Activated CD8-positive, alpha-beta T cell treated with anti-CD3 and anti-CD28 coated beads, Interleukin-2, amount 10 ng/mL, durations not matched to agents 7 days and 5 days (primary cell): ENCODE results near the gene UCHL5. TPM values are rescaled to one million over a fixed set of nuclear protein-coding genes. Genes with fewer than 3 reads are reported as not detected.
"Not testable (repeated sequence)": the region's sequence is repeated elsewhere in the genome, so short reads cannot be mapped to it uniquely, and the experiment has no call there.

Source experiments
- ATAC-seq: fragments of 150-1000 bp; cut with Tn5 transposase; one replicate; pipeline ENCODE4 v1.10.0; 2021; ENCODE audit warnings: moderate library complexity
- CTCF ChIA-PET: fragments of 350-600 bp; sonication (Branson Sonifier 250); formaldehyde crosslinking; loops from one replicate; lab custom pipeline; 2021; ENCODE audit warnings: antibody characterized with exemption; lab: Charles Lee
- POLR2A ChIA-PET: fragments of 350-600 bp; sonication (Branson Sonifier 250); formaldehyde crosslinking; loops from one replicate; lab custom pipeline; 2021; ENCODE audit warnings: antibody characterized with exemption; lab: Charles Lee
- DNase-seq: peaks from one replicate; pipeline ENCODE4 v3.0.0-alpha.2; 2020
- H3K27ac Mint-ChIP-seq: one replicate; pipeline ENCODE4 v1.8.0; 2021; ENCODE audit warnings: mild to moderate bottlenecking, mixed read lengths
- H3K27me3 Mint-ChIP-seq: one replicate; pipeline ENCODE4 v1.8.0; 2021; ENCODE audit warnings: low read depth, mixed read lengths
- H3K36me3 Mint-ChIP-seq: one replicate; pipeline ENCODE4 v1.8.0; 2021; ENCODE audit warnings: low read depth, mixed read lengths
- H3K4me1 Mint-ChIP-seq: one replicate; pipeline ENCODE4 v1.8.0; 2021; ENCODE audit warnings: low read depth, mixed read lengths
- H3K4me3 Mint-ChIP-seq: one replicate; pipeline ENCODE4 v1.8.0; 2021; ENCODE audit warnings: mild to moderate bottlenecking, mixed read lengths
- H3K9me3 Mint-ChIP-seq: one replicate; pipeline ENCODE4 v1.8.0; 2022; ENCODE audit warnings: mixed read lengths; ENCODE audit not compliant: insufficient read depth
- total RNA-seq, 2 experiments: library from RNA; stranded (reverse); gene quantifications; one replicate each; pipeline ENCODE4 v1.2.3, GENCODE V29; 2021

Gene UCHL5
- total RNA-seq, 2 experiments from 2014 or later = 61.1 to 64.4 TPM

- ChIA-PET POLR2A (no interaction called here), CTCF (interaction anchor here (1.2 to 1.3 kb wide), 2 partner anchors 202 to 535 kb away, joined by 3 to 4 read pairs; no protein-coding TSS in a partner anchor)
- no peak overlapping the region for H3K27ac Mint-ChIP-seq
- no peak for DNase-seq
- H3K4me1 Mint-ChIP-seq = no peaks in the 10 kb centered on the region
- peaks cover 21% of the 10 kb centered on the region for H3K36me3 Mint-ChIP-seq
- H3K27me3 Mint-ChIP-seq = no peaks in the 10 kb centered on the region
- H3K9me3 Mint-ChIP-seq = peaks cover 3% of the 10 kb centered on the region
- no peak for ATAC-seq
- H3K4me3 Mint-ChIP-seq = no peak overlapping the region
Measured at GRCh38 chr1:193009501-193009900, 49.7 kb downstream of the UCHL5 start.

DNA sequence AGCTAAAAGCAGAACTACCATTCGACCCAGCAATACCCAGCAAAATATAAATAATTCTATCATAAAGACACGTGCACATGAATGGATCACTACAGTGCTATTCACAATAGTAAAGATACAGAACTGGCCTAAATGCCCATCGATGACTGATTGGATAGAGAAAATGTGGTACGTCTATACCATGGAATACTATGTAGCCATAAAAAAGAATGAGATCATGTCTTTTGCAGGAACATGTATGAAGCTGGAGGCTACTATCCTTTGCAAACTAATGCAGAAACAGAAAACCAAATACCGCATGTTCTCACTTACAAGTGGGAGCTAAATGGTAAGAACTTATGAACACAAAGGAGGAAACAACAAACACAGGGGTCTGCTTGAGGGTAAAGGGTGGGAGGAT lies 53.4 kb downstream of the UCHL5 start:
- no peaks in the 10 kb centered on the region for H3K27me3 Mint-ChIP-seq
- H3K36me3 Mint-ChIP-seq = peaks cover 44% of the 10 kb centered on the region
- POLR2A ChIA-PET = no interaction called here
- H3K27ac Mint-ChIP-seq = no peak overlapping the region
- CTCF ChIA-PET = no interaction called here
- no peaks in the 10 kb centered on the region for H3K4me1 Mint-ChIP-seq
- no peak for DNase-seq
- H3K4me3 Mint-ChIP-seq = no peak overlapping the region
- H3K9me3 Mint-ChIP-seq = peaks cover 7% of the 10 kb centered on the region
- no peak for ATAC-seq

DNA sequence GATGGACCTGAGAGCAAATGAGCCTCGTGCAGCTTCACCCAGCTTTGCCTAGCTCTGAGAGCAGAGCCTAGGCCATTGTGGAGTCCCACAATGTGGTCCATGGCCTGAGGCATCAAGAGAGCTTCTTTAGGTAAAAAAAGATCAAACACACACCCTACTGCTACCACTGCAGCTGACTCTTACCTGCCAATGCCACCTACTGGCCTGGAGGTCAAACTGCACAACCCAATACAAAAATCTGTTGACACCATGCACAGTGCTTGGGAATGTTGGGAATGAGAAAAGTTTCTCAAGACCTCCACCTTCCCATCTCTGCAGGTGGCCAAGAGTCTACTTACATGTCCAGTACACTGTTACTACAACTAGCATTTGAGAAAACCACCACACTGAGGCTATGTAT lies 60.6 kb downstream of the UCHL5 start:
- POLR2A ChIA-PET = no interaction called here

GRCh38 chr1:192994141-192994540 lies 65.0 kb downstream of the UCHL5 start:
- ChIA-PET POLR2A (no interaction called here), CTCF (interaction anchor here (1.2 kb wide), 1 partner anchor 187 kb away, joined by 3 read pairs; no protein-coding TSS in a partner anchor)
- no peak overlapping the region for H3K4me3 Mint-ChIP-seq
- H3K36me3 Mint-ChIP-seq = peaks cover 43% of the 10 kb centered on the region
- H3K27ac Mint-ChIP-seq = no peak overlapping the region
- ATAC-seq = no peak
- no peaks in the 10 kb centered on the region for H3K4me1 Mint-ChIP-seq
- DNase-seq = no peak
- H3K9me3 Mint-ChIP-seq = peaks cover 8% of the 10 kb centered on the region
- no peaks in the 10 kb centered on the region for H3K27me3 Mint-ChIP-seq

More for the DNA sequence above, 60.6 kb downstream of the UCHL5 start:
- H3K4me1 Mint-ChIP-seq = no peaks in the 10 kb centered on the region
- CTCF ChIA-PET = interaction anchor here (0.6 to 1.6 kb wide), 7 partner anchors 9 to 194 kb away, joined by 3 to 6 read pairs (median 3); no protein-coding TSS in a partner anchor
- no peak overlapping the region for H3K27ac Mint-ChIP-seq
- H3K36me3 Mint-ChIP-seq = peaks cover 62% of the 10 kb centered on the region
- DNase-seq (no peak), ATAC-seq (no peak)
- H3K9me3 Mint-ChIP-seq = peaks cover 11% of the 10 kb centered on the region
- H3K4me3 Mint-ChIP-seq = no peak overlapping the region
- H3K27me3 Mint-ChIP-seq = no peaks in the 10 kb centered on the region

DNA sequence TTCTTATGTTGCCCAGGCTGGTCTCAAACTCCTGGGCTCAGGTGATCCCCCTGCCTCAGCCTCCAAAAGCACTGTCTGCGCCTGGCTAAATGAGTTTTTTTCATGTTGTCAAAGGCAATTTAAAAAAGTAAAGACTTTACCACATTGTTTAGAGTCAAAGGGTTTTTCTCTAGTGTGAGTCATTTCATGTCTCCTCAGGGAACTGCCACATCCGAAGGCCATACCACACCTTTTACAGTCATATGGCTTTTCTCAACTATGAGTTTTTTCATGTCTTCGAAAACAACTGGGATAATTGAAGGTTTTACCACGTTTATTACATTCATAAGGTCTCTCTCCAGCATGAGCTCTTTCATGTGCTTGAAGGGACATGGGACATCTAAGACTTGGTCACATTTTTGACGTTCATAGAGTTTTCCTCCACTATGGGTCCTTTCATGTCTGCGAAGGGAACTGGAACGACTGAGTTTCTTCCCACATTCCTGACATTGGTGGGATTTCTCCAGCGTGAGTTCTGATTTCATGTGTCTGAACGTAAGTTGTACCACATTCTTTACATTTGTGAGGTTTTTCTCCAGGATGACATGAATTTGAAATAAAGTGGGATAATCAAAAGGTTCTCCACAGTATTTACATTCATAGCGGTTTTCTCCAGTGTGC lies 65.6 kb downstream of the UCHL5 start:
- ChIA-PET CTCF (interaction anchor here (1.2 kb wide), 1 partner anchor 186 kb away, joined by 3 read pairs; no protein-coding TSS in a partner anchor), POLR2A (no interaction called here)
- Mint-ChIP-seq H3K4me1 (no peaks in the 10 kb centered on the region), H3K27ac (no peak overlapping the region), H3K9me3 (peaks cover 8% of the 10 kb centered on the region), H3K27me3 (no peaks in the 10 kb centered on the region), H3K4me3 (no peak overlapping the region), H3K36me3 (peaks cover 37% of the 10 kb centered on the region)
- DNase-seq (no peak), ATAC-seq (no peak)

GRCh38 chr1:192986748-192987334 lies 72.3 kb downstream of the UCHL5 start:
- ATAC-seq, DNase-seq, H3K36me3 Mint-ChIP-seq, H3K27ac Mint-ChIP-seq, H3K9me3 Mint-ChIP-seq, POLR2A ChIA-PET, H3K27me3 Mint-ChIP-seq, H3K4me3 Mint-ChIP-seq: not testable (repeated sequence)
- CTCF ChIA-PET = interaction anchor here (0.8 to 0.9 kb wide), 2 partner anchors 11 to 32 kb away, joined by 3 read pairs; no protein-coding TSS in a partner anchor
- peaks cover 10% of the 10 kb centered on the region for H3K4me1 Mint-ChIP-seq

DNA sequence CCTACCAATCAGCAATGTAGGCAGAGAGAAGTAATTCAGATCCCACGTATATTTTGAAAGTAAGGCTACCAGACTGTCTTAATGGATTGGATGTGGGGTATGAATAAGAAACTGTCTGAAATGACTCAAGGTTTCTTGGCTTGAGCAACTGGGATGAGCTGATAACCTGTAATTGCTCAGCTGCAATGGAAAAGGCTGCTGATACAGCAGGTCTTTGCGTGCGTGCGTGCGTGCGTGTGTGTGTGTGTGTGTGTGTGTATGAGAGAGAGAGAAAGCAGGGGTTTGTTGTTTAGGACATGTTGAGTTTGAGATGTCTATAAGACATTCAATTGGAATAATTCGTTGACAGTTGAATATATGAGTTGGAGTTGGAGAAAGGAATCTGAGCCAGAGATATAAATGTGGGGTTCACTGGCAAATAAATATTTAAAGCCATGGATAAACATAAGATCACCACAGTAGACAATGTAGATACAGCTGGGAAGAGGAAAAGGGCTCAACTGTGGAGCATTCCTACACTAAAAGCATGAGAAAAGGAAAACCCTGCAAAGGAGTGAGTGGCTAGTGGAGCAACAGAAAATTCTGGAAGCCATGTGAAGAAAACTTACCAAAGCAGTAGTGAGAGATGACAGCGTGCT lies 72.9 kb downstream of the UCHL5 start:
- H3K27me3 Mint-ChIP-seq = no peaks in the 10 kb centered on the region
- H3K4me1 Mint-ChIP-seq = peaks cover 10% of the 10 kb centered on the region
- CTCF ChIA-PET = interaction anchor here (0.9 kb wide), 1 partner anchor 12 kb away, joined by 3 read pairs; no protein-coding TSS in a partner anchor
- H3K27ac Mint-ChIP-seq = no peak overlapping the region
- DNase-seq (no peak), ATAC-seq (no peak)
- POLR2A ChIA-PET = no interaction called here
- H3K4me3 Mint-ChIP-seq = no peak overlapping the region
- H3K9me3 Mint-ChIP-seq = no peaks in the 10 kb centered on the region
- H3K36me3 Mint-ChIP-seq = peaks cover 2% of the 10 kb centered on the region

GRCh38 chr1:192984080-192984479 lies 75.1 kb downstream of the UCHL5 start:
- peaks cover 10% of the 10 kb centered on the region for H3K4me1 Mint-ChIP-seq
- POLR2A ChIA-PET = no interaction called here
- no peak overlapping the region for H3K4me3 Mint-ChIP-seq
- no peak for ATAC-seq
- no peak for DNase-seq
- no peaks in the 10 kb centered on the region for H3K27me3 Mint-ChIP-seq
- CTCF ChIA-PET = no interaction called here
- peaks cover 2% of the 10 kb centered on the region for H3K36me3 Mint-ChIP-seq
- H3K9me3 Mint-ChIP-seq = no peaks in the 10 kb centered on the region
- H3K27ac Mint-ChIP-seq = no peak overlapping the region

- no peak overlapping the region for H3K27ac Mint-ChIP-seq
Measured at GRCh38 chr1:192983349-192983980, 75.7 kb downstream of the UCHL5 start.

DNA sequence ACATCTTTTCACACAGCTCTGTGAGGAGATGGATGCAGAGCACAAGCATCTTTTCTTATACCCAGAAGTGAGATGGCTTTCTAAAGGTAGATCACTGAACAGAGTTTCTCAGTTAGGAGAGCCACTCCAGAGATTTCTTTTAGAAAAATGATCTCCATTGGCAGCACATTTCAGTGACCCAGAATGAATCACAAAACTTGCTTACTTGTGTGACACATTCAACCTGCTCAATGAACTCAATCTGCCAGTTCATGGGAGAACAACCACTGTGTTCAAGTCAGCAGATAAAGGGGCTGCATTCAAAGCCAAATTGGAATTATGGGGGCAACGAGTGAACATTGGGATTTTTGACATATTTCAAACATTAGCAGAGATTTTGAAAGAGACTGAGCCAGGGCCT lies 78.3 kb downstream of the UCHL5 start:
- DNase-seq = no peak
- POLR2A ChIA-PET = no interaction called here
- H3K27ac Mint-ChIP-seq = no peak overlapping the region
- H3K4me1 Mint-ChIP-seq = peaks cover 10% of the 10 kb centered on the region
- no peak overlapping the region for H3K4me3 Mint-ChIP-seq
- no peak for ATAC-seq
- no peaks in the 10 kb centered on the region for H3K9me3 Mint-ChIP-seq
- no peaks in the 10 kb centered on the region for H3K27me3 Mint-ChIP-seq
- peaks cover 2% of the 10 kb centered on the region for H3K36me3 Mint-ChIP-seq
- CTCF ChIA-PET = no interaction called here

More at GRCh38 chr1:192983349-192983980, 75.7 kb downstream of the UCHL5 start:
- DNase-seq (no peak), ATAC-seq (peak; percentile 55)
- ChIA-PET CTCF (no interaction called here), POLR2A (no interaction called here)
- no peaks in the 10 kb centered on the region for H3K27me3 Mint-ChIP-seq
- peaks cover 2% of the 10 kb centered on the region for H3K36me3 Mint-ChIP-seq
- peaks cover 10% of the 10 kb centered on the region for H3K4me1 Mint-ChIP-seq
- no peak overlapping the region for H3K4me3 Mint-ChIP-seq
- H3K9me3 Mint-ChIP-seq = no peaks in the 10 kb centered on the region

DNA sequence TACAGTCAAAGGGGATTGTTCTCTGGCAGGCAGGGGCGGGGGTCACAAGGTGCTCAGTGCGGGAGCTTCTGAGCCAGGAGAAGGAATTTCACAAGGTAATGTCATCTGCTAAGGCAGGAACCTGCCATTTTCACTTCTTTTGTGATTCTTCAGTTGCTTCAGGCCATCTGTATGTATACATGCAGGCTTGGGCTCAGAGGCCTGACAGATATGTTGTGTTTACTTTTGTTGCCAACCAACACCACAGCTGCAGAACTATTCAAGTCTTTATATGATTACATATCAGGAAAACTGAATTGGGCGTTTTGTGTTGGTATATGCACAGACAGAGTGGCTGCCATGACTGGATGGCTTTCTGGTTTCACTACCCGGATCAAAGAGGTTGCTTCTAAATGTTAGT lies 78.8 kb downstream of the UCHL5 start:
- POLR2A ChIA-PET, CTCF ChIA-PET, H3K9me3 Mint-ChIP-seq, DNase-seq, H3K27me3 Mint-ChIP-seq, H3K4me3 Mint-ChIP-seq, ATAC-seq, H3K27ac Mint-ChIP-seq, H3K36me3 Mint-ChIP-seq: not testable (repeated sequence)
- H3K4me1 Mint-ChIP-seq = peaks cover 10% of the 10 kb centered on the region
